HG02759 (cell line): ENCODE results near the gene TMEM120B.
"Not testable (repeated sequence)": the region's sequence is repeated elsewhere in the genome, so short reads cannot be mapped to it uniquely, and the experiment has no call there.

Experiments used
- ATAC-seq: cut with Tn5 transposase; IDR thresholded peaks from one replicate; pipeline ENCODE4 v1.9.1; 2021; ENCODE audit warnings: mild to moderate bottlenecking, moderate library complexity; ENCODE audit not compliant: unreplicated experiment

TMEM120B gene

DNA sequence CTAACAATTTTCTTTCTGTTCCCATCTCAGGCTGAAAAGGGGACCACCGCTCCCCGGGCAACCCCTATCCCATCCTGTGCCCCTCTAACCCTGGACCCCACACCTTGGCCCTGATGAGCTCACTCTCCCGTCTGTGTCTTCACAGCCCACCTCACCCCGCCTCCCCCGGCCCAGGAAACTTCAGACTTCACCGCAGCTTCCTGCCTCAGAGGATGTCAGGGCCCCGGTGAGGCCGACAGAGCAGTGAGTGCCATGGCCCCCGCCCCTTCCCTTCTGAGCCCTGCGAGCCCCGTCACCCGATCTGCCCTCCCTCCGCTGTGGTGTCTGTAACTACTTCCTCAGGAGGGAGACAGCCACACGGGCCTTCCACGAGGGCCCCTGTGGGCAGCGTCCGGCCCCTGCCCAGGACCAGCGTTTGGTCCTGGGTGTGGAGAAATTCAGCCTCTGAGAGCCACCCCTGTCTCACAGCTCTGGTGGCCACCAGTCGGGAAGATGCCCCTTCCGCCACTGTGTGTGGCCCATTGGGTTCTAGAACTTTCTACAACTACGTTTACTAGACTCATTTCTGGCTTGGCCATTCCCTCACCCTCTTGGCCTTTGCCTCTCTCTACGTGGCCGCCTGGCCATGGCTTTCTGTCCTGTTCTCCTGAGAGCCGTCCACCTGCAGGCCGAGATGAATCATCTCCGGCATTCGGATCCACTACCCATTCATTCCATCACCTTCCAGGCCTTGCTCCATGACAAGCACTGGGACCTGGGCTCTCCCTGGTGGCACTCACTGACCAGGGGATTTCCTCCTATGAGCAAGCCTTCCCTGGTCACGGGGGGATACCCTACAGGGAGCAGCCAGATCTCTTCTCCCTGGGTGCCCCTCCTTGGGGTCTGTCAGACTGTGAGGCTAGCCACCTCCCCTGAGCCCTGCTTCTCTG, 77.5 kb downstream of the TMEM120B start:
- peak; percentile 43 for ATAC-seq

DNA sequence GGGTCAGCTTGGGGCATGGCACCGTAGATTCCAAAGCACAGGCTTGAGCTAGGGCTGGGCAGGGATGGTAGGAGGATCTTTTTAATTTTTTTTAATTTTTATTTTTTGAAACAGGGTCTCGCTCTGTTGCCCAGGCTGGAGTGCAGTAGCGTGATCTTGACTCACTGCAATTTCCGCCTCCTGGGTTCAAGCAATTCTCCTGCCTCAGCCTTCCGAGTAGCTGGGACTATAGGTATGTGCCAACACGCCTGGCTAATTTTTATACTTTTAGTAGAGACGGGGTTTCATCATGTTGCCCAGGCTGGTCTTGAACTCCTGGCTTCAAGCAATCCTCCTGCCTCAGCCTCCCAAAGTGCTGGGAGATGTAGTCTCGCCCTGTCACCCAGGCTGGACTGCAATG, 78.2 kb downstream of the TMEM120B start:
- ATAC-seq: not testable (repeated sequence)

DNA sequence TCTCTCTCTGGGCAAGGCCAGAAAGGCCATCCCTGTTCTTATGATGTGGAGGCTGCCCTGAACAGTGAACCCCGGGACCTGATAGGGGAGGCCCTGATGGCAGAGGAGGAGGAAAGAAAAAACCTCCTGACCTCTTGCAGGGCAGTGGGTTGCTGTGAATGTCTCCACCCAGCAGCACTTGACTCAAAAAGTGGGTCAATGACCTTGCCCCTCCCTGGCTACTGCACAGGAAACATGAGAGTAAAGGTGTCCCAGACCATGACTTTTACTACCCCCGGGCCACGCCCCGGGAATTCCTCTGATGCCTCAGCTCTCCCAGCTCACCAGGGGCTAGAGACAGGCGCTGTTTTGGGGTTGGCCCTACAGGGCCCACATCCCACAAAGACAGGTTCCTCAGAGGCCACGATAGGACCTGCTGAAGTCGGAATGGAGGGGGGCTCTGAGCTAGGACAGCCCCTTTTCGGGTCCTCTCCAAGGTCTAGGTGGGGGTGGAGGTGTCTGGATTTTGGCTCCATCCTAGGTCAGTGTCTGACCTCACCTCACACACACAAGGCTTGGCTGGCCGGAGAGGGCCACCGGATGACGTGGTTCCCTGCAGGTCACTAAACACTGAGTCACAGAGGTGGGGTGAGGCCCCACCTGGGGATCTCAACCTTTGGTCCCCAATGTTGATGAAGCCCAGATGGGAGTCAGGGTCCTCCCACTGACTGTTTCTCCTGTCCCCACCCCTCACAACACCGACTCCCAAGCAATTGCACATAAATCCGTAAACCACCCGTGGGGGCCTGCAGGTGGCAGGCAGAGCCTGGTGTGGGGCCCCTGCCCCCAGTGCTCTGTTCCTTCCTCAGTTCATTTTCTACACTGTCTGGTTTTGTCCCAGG, 79.4 kb downstream of the TMEM120B start:
- ATAC-seq: no peak

DNA sequence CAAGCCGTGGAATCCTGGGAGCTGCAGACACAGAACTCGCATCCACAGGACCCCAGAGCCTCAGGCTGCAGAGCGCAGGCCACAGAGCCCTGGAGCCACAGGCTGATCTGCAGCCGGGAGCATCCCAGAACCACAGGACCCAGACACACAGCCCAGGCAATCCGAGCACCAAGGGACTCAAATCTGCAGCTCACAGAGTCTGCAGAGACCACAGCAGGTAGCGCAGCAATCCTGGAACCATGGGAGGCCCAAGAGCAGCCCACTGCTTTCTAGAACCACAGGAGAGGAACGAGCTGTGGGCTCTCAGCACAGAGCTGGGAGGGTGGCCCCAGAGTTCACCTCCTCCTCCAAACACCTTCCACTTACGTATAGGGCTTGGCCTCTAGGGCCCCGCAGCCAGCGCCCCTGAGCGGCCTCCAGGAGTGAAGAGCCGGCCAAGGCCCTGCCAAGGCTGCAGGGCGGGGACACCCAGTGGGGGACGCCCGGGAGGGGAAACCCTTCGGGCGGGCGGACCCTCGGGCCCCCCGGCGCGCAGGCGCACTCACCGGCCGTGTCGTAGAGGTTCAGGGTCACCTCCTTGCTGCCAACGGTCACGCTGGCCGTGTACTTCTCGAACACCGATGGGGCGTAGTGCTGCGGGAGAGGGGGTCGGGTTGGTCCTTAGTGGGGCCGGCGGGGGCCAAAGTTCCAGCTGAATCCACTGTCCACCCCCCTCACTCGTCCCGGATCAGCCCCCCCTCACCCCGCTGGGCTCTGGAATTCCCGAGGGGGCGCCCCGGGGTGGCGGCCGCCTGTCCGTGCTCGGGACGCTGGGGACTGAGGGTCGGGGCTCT, 80.3 kb downstream of the TMEM120B start:
- ATAC-seq: no peak

DNA sequence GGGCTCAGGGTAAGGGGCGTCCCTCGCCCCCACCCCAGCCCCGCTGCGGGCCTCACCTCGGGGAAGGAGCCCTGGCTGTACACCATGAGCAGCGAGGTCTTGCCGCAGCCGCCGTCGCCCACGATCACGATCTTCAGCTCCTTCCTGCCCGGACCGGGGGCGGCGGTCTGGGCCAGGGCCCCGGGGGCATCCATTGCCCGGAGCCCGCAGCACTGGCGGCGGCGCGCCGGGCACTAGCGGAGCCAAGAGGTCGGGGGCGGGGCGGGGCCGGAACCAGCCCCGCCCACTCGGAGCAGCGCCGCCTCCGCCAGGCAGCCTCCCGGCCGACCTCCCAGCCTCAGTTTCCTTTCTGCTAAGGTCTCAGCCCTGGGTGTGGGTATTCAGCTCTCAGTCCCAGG, 80.9 kb downstream of the TMEM120B start, which contains the start of gene RHOF:
Gene RHOF, minus strand, starts transcription at position 249 of the 398 bp plus-strand sequence. Its CDS starts 55 bp downstream, at position 194.
- peak; percentile 31 for ATAC-seq

DNA sequence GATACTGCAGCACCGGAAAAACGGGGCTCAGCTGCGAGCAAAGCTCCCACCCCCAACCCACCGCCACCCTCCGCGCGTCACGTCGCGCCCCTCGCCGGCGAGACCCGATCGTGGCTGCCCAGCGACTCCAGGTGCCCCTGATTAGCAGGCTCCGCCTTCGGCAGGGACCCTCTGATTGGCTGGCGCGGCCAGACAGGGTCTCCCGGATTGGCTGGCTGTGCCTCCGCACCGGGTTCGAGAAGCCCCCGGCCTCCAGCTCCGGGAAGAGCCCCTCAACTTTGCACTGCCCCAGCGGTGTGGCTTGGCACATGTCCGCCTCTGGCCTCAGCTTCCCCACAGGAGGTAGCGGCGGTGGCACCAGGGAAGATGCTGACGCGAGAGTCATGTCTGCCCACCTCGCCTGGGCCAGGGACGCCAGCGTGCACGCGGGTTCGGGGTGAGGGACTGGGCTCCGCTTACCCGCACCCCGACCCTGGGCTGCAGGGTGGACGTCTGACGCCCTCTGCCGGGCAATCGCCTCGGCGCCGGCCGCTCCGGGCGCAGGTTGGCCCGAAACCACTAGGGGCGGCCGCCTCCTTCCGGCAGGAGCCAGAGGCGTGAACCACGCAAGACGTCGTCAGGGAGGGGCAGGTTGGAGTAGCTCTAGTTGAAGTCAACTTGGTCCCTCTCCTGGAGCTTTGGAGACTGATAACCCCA, 81.4 kb downstream of the TMEM120B start:
- peak; percentile 57 for ATAC-seq

DNA sequence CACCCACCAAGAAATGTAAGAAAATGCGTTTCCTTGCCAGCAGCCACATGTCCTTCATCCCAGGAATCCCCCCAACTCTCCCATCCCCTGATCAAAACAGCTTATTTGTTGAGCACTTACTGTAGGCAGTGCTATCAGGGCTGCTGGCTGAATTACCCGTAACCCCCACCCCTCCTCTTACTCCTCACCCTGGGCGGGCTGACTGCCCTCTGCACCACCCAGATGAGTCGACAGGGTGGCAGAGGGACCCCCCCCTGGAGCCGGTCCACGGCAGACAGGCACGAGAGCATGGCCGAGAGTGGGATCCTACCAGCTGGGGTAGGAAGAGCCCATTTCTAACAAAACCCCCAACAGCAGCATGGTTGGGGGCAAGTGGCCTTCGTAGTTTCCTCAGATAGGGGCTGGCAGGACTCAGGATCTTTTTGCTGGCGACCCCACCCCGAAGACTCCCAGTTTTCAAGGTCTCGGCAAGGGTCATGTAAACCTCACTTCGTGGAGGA, 82.0 kb downstream of the TMEM120B start:
- ATAC-seq: no peak

DNA sequence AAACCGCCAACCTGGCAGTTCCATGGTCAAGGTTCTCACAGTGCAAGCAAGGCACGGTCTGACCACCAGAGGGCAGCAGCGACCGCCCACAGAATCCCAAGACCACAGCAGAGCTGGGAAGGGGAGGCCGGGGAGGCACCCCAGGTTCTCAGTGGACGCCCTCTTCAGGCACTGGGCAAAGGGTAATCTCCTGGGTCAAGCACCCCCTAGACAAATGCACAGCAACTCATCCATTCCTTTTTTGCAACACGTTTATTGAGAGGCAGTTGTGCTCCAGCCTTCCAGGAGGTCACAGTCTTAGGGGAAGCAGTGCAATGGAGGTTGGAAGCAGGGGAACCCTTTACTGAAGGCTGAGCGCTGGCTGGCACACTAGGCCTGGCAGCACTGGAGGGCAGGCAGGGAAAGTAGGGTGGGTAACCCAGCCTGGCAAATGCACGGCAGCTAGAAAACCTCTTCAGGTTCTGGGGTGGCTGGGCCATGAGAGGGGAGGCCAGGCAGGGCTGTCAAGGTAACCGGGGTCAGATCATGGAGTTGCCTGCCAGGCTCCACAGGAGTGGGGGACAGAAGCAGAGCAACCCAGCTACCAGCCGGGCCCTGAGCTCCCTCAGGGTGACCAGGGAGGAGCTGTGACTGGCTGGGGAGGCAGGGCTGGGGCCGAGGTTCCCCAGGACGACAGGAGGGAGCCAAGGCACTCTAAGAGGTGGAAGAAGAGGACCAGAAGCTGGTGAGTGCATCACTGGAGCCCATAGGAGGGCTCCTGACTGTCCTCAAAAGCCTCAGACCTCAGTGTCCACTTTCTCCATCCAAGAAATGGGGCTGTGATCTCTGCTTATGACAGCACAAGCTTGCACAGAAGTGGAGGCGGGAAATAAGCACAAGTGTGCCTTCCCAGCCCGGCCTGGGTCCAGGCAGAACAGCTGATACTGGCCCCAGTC, 82.7 kb downstream of the TMEM120B start:
- ATAC-seq: no peak

DNA sequence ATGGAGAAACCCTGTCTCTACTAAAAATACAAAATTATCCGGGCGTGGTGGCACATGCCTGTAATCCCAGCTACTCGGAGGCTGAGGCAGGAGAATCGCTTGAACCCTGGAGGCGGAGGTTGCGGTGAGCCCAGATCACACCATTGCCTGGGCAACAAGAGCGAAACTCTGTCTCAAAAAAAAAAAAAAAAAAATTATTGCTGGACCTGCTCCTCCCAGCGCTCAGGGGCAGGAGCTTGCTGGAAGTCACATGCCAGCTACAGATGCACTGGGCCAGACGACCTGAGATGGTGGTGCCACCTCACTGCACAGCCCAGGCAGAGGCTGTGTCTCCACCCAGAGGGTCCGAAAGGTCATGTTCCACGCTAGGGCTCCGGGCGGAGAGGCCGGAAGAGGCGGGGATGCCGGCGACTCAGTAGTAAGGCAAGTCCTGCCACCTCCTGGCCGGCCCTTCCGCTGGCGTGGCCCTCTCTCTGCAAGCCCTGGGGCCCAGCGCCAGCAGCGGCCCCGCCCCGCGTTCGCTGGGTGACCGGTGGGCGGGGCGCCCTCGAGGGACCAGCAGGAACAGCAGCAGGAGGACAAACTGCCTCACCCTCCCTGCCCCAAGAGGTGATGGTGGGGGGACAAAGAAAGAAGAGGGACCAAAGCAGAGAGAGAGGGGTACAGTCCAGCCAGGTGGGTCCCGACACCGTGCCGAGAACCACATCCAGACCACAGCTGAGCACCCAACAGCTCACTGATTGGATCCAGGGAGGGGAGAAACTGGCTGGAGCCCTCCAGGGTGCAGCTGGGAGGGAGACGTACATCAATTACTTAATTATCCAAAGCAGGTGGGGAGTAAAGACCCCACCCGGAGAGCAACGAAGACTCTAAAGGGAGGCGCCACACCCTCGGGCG, 84.6 kb downstream of the TMEM120B start:
- no peak for ATAC-seq

DNA sequence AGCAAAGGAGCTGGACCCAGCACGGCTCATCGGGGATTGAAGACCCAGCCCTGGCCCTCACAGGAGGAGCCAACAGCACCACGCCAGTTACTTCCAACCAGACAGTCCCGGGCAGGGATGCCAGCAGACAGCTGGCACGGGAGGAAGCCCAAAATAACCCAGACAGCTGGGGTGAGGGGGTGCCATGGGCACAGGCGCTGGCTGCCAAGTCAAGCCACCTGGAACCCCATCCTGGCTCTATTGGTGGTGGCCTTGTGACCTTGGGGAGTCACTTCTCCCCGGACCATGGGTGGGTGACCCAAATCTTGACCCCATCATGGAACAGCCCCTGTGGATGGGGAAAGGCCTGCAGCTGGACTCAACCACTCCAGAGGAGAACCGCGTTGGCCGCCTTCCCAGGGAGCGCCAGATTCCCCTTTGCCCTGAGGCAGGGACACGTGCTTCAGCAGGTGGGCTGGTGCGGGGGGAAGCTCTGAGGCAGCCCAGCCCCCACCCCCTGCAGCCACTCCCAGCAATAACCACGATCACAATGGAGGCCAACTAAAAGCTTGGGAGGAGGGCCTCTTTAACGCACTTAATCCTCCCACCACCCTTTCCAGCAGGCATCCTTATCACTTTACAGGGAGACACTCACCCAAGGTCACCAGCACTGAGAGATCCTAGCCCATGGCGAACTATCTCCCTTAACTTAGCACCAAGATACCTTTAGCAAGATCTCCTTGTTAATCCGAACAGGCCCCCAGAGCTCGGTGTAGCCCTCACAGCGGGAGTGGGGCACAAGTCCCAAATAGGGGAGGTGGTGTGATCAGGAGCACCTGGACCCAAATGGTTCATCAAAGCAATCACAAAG, 85.6 kb downstream of the TMEM120B start:
- no peak for ATAC-seq

DNA sequence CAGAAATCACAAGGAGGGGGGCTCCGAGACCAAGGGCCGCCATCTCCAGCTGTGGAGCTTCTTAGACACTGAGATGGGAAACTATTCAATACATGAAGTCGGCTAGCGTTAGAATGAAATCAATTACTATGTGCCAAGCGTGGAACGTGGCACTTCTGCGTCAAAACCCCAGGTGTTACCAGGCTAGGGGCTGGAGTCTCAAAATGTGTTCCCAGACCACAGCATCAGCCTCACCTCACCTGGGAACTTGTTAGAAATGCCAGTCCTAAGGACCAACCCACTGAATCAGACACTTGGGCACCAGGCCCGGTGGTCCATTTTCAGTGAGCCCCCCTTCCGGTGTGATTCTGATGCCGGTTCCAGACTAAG, 86.2 kb downstream of the TMEM120B start:
- ATAC-seq: no peak

DNA sequence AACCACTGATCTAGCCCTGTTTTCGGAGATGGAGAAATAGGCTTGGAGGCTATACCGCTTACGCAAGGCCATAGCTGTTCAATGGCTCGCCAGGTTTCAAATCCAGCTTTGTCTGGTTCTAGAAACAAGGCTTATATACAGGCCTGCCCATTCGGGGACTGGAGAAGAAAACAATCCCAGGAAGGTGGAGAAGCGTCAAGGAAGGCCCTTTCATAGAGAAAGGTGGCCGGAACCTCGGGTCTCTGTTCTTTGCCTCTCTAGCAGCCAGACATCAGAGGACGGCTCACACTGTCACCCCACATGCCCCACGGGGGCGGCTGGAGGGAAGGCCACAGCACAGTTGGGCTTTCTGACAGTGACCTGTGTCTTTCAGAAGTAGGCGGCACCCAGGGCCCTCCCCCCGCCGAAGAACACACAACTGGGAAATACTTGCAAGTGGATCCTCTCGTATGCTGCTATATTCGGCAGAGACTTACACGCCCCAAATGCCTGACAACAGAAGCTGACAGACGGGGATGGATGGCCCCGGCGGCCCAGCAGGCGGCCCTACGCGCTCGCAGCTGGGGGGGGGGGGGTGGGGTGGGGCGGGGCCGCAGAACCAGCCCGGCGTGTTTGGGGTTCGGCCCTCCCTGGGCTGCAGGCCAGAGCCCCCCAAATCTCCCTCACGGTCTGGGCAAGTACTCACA, 86.7 kb downstream of the TMEM120B start:
- ATAC-seq: no peak

DNA sequence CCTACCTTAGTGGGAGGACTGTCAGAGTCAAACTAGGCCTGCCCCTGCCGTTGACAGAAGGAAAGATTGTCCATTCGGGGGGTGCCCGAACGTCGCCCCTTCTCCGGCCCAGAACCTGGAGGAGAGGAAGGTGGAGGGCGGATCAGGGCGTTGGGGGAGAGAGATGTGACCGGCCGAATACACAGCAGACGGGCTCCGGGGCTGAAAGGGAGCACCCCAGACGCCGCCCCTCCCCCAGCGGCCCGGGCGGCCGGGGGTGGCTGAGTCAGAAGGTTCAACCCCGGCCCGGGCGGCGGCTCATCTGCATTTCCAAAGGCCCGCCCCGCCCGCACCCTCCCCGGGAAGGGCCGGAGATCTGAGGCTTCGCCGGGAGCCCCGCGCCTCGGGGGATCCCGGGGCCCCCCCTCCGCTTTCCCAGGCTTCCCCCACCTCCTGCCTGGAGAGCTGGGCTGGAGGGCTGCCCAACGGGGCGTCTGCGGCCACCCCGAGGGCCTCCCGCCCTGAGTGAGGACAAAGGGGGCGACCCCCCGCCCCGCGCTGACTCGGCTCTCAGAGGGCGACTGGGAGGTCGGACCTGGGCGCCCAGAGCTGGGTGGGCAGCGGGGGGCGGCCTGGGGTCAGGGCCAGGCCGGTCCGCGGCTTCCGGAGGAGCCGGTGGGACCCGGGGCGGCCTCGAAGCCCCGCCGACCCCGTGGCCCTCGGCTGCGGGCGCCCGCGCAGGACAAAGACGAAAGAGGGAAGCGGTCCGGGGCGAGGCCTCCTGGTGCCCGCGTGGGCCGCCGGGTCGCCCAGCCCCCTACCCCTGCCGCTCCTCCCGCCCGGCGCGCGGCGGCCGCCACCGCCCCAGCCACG, 87.5 kb downstream of the TMEM120B start:
- ATAC-seq: peak; percentile 34

DNA sequence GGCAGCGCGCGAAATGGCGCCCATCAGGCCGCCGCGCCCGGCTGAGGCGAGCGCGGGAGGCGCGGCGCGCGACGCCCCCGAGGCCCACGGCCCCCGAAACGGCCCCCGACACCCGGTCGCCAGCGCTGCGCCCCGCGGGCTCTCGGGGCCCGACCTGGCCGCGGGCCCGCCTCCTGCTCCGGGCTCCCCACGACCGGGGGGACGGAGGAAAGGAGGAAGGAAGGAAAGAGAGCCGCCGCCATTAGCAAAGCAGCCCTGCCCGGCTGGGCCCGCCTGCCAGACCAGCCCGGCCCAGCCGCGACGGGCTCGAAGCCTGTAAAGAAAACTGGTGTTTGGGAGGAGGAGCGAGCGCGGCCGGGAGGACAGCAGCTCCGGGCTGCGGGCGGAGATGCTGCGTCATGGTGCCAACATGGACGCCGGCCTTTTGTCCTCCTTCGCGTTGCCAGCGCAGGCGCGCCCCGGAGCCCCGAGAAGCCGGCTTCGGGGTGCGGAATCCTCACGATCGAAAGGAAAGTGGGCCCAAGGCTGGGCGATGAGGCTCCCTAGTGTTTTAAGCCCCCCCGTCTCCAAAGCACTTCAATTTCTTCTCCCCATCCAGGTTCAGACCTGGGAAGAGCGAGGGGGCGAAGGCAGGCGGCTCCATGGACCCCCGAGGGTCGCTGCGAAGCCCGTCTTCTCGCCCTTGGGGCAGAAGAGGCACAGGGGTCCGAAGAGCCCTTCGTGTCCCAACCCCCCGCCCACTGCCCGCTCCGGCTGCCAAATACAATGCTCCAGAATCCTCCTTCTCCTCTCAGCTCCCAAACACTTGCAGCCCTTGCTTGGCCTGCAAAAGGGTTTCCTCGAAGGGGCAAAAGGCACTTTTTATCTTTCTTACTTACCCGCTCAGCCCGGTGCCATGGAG, 88.4 kb downstream of the TMEM120B start:
- ATAC-seq: no peak
